ENCODE data around the gene TAS2R50.
"Not testable (repeated sequence)": the region's sequence is repeated elsewhere in the genome, so short reads cannot be mapped to it uniquely, and the experiment has no call there.

The TAS2R50 gene, protein sequence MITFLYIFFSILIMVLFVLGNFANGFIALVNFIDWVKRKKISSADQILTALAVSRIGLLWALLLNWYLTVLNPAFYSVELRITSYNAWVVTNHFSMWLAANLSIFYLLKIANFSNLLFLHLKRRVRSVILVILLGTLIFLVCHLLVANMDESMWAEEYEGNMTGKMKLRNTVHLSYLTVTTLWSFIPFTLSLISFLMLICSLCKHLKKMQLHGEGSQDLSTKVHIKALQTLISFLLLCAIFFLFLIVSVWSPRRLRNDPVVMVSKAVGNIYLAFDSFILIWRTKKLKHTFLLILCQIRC

DNA sequence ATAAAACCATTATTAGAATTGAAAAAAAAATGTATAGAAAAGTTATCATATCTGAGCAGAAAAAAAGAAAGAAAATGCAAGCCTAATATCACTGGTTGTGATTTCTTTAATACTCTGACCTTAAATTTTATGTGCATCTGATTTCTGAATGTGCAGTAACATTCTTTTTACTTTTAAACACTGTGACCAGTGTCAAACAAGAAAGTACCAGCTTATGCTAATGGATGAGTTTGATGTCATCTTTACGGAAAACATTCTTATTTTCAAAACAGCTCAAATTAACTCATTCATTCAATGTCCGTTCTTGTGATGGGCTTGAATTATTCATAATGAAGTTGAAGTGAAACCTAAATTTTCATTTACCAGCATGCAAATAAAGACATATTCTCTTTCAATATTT lies at the start of gene TAS2R50:
Gene TAS2R50, minus strand, starts transcription at position 101 of the 400 bp plus-strand sequence. Its CDS starts 52 bp downstream, at position 49.
- DNase-seq = no peak

GRCh38 chr12:11033959-11034358 lies 47.2 kb upstream of the TAS2R50 start:
- DNase-seq = not testable (repeated sequence)

DNA sequence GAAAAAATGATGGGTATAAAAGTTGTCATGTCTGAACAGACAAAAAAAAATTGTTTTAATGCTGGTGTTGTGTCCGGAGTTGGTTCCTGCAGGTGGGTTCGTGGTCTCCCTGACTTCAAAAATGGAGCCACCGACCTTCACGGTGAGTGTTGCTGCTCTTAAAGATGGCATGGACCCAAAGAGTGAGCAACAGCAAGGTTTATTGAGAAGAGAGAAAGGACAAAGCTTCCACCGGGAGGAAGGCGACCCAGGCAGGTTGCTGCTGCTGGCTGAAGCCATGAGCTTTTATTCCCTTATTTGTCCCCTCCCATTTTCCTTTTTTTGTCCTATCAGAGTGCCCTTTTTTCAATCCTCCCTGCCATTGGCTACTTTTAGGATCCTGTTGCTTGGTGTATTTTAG lies 44.6 kb upstream of the TAS2R50 start, which contains the start of gene TAS2R31:
Gene TAS2R31, minus strand, starts transcription at position 101 of the 400 bp plus-strand sequence. Its CDS starts 72 bp downstream, at position 29.
- no peak for DNase-seq

DNA sequence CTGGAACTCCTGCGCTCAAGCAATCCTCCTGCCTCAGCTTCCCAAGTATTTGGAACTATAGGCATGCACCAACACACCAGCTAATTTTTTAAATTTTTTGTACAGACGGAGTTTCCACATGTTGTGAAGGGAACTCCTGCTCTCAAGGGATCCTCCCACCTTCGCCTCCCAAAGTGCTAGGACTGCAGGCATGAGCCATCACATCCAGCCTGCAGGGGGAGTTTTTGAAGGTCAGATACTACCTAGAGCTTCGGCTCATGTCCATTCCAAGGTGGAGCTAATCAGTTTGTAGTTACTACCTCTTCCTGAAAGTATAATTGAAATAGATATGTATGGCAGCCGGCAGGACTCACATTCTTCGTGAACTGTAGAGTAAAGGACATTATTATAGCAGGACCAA lies 39.4 kb upstream of the TAS2R50 start:
- no peak for DNase-seq

GRCh38 chr12:11023387-11023786 lies 36.7 kb upstream of the TAS2R50 start:
- DNase-seq = no peak

DNA sequence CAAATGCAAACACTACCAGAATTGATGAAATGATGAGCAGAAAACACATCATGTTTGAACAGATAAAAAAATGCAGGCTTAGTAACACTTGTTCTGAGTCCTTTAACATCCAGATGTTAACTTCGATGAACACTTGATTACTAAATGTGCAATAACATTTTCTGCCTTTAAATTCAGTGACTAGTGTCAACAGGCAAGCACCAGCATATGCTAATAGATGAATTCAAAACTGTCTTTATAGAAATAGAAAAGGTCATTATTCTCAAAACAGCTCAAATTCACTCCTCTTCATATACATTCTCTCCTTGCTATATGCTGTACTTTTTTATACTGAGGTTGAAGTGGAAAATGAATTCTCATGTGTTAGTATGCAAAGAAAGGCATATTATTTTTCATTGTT lies 35.8 kb upstream of the TAS2R50 start, which contains the start of gene TAS2R19:
Gene TAS2R19, minus strand, starts transcription at position 101 of the 400 bp plus-strand sequence. Its CDS starts 49 bp downstream, at position 52.
- DNase-seq = no peak

- no peak for DNase-seq
Measured at GRCh38 chr12:11016937-11017336, 30.2 kb upstream of the TAS2R50 start.

GRCh38 chr12:11015775-11016430 lies 29.2 kb upstream of the TAS2R50 start:
- no peak for DNase-seq

- no peak for DNase-seq
Measured at GRCh38 chr12:11014234-11014633, 27.5 kb upstream of the TAS2R50 start.

- DNase-seq = no peak
Measured at GRCh38 chr12:11007608-11008007, 20.9 kb upstream of the TAS2R50 start.

- DNase-seq = no peak
Measured at GRCh38 chr12:10998204-10998603, 11.5 kb upstream of the TAS2R50 start, which contains the start of gene TAS2R20. Gene TAS2R20 (minus strand): TSS chr12:10998304. CDS start chr12:10997875, 429 bp downstream.

- no peak for DNase-seq
Measured at GRCh38 chr12:10994307-10994706, 7.6 kb upstream of the TAS2R50 start.

- no peak for DNase-seq
Measured at GRCh38 chr12:10989107-10989506, 2.4 kb upstream of the TAS2R50 start.

- no peak for DNase-seq
Measured at GRCh38 chr12:10982244-10982643, 4.5 kb downstream of the TAS2R50 start.

GRCh38 chr12:10974965-10975364 lies 11.7 kb downstream of the TAS2R50 start:
- DNase-seq = no peak

- peak; percentile 97 for DNase-seq
Measured at GRCh38 chr12:10968765-10969456, 17.8 kb downstream of the TAS2R50 start.

- peak; percentile 5 for DNase-seq
Measured at GRCh38 chr12:10967409-10967808, 19.3 kb downstream of the TAS2R50 start.

GRCh38 chr12:10966314-10966713 lies 20.4 kb downstream of the TAS2R50 start:
- no peak for DNase-seq

GRCh38 chr12:10965476-10965875 lies 21.2 kb downstream of the TAS2R50 start:
- DNase-seq = no peak

GRCh38 chr12:10960211-10960610 lies 26.5 kb downstream of the TAS2R50 start:
- no peak for DNase-seq

DNA sequence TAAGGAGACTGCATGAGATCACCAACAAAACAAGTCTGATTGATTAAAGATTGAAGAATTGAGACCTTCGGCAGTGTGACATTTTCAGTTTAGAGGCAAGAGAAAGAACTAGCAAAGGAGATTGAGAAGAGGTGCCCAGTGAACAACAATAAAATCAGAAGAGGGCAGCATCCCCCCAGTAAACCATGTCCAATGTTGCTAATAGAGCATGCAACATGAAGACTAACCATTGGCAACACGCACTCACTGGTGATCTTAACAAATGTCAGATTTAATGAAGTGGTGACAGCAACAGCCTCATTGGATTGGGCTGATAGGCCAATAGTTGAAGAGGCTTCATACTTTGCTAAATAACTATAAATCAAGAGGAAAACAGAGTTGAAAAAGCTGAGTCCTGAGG lies 26.9 kb downstream of the TAS2R50 start:
- DNase-seq = no peak

- no peak for DNase-seq
Measured at GRCh38 chr12:10957741-10958140, 29.0 kb downstream of the TAS2R50 start.

GRCh38 chr12:10956085-10956484 lies 30.6 kb downstream of the TAS2R50 start:
- DNase-seq = no peak

- DNase-seq = no peak
Measured at GRCh38 chr12:10952645-10953044, 34.1 kb downstream of the TAS2R50 start.

Measured in NCI-H226 (cell line).